GM12878 (cell line): Measurements from ENCODE around the gene TM7SF3. TPM values are rescaled to one million over a fixed set of nuclear protein-coding genes. Genes with fewer than 3 reads are reported as not detected.

Experiments used
- ATAC-seq: fragments of 200-7000 bp; cut with Tn5 transposase; 3 replicates; pipeline ENCODE4 v1.9.1; 2020; ENCODE audit warnings: mild to moderate bottlenecking, moderate library complexity
- BruUV-seq: library from RNA; stranded (reverse); fragments of 400-500 nt; replicated peaks from 2 replicates; lab custom pipeline; 2021; lab: Mats Ljungman, UMichigan
- CTCF ChIA-PET: fragments of 300-600 bp; sonication (Branson Sonifier 250); formaldehyde crosslinking; extraction: SDS; loops from one replicate; lab custom pipeline; 2021; ENCODE audit warnings: inconsistent platforms; lab: Yijun Ruan, JAX
- POLR2A ChIA-PET: fragments of 350-600 bp; formaldehyde crosslinking; extraction: SDS; loops from one replicate; lab custom pipeline; 2021; ENCODE audit warnings: inconsistent platforms; lab: Charles Lee
- RAD21 ChIA-PET: fragments of 300-600 bp; sonication (Branson Sonifier 250); formaldehyde crosslinking; loops from one replicate; lab custom pipeline; 2023; ENCODE audit warnings: antibody characterized with exemption; ENCODE audit not compliant: unreplicated experiment; lab: Charles Lee
- SMC1A ChIA-PET: fragments of 300-600 bp; sonication (Branson Sonifier 250); formaldehyde crosslinking; loops from one replicate; lab custom pipeline; 2023; ENCODE audit not compliant: unreplicated experiment, uncharacterized antibody; lab: Charles Lee
- DNase-seq: peaks from one replicate; pipeline ENCODE4 v3.0.0-alpha.2; 2011; ENCODE audit warnings: low read depth, low spot score
- FAIRE-seq: peaks from 3 replicates; lab custom pipeline; 2011; peaks lifted over from hg19 to GRCh38; lab: Jason Lieb, UNC
- H2AFZ ChIP-seq: 2 replicates; pipeline ENCODE4 v1.6.0; 2011; ENCODE audit warnings: low read depth, low read length, control low read depth; ENCODE audit not compliant: control insufficient read depth
- H3K27ac ChIP-seq: 2 replicates; pipeline ENCODE4 v1.5.1; 2011; ENCODE audit warnings: control low read depth; ENCODE audit not compliant: control insufficient read depth, insufficient read depth
- H3K27me3 ChIP-seq, 2 experiments: replicated peaks in 1 of 2; 2 replicates each; pipeline versions ENCODE4 v1.6.0 to v1.6.1; 2011; ENCODE audit warnings: low read length in 1 of 2; ENCODE audit not compliant: control insufficient read depth in 2 of 2, insufficient read depth in 2 of 2
- H3K36me3 ChIP-seq, 2 experiments: 2 replicates each; pipeline ENCODE4 v1.5.1; 2011; ENCODE audit warnings: low read length in 1 of 2; ENCODE audit not compliant: control insufficient read depth in 2 of 2, insufficient read depth in 2 of 2
- H3K4me1 ChIP-seq: 2 replicates; pipeline ENCODE4 v1.6.1; 2011; ENCODE audit warnings: mild to moderate bottlenecking, low read length, moderate library complexity, mixed read lengths; ENCODE audit not compliant: control insufficient read depth, insufficient read depth
- H3K4me2 ChIP-seq: 2 replicates; pipeline ENCODE4 v1.6.0; 2011; ENCODE audit warnings: control low read depth; ENCODE audit not compliant: control insufficient read depth, insufficient read depth
- H3K4me3 ChIP-seq: fragments of 200-600 bp; sonication (generic); 2 replicates; pipeline ENCODE4 v1.5.1; 2016
- H3K79me2 ChIP-seq: 2 replicates; pipeline ENCODE4 v1.6.0; 2011; ENCODE audit warnings: low read length; ENCODE audit not compliant: control insufficient read depth, insufficient read depth
- H3K9ac ChIP-seq: 2 replicates; pipeline ENCODE4 v1.8.0; 2011; ENCODE audit warnings: low read length, control low read depth, mixed read lengths; ENCODE audit not compliant: control insufficient read depth, insufficient read depth
- H3K9me3 ChIP-seq: replicated peaks from 3 replicates; pipeline ENCODE4 v1.5.1; 2011; ENCODE audit warnings: mild to moderate bottlenecking, low read length; ENCODE audit not compliant: control insufficient read depth, insufficient read depth
- H4K20me1 ChIP-seq: 2 replicates; pipeline ENCODE4 v1.6.0; 2011; ENCODE audit not compliant: control insufficient read depth, insufficient read depth
- CBFB ChIP-seq: IDR thresholded peaks from 2 replicates; pipeline ENCODE4 v1.6.1; 2016; ENCODE audit warnings: antibody characterized with exemption, low read depth
- HDGF ChIP-seq: fragments of 450-650 bp; IDR thresholded peaks from 2 replicates; pipeline ENCODE4 v1.6.1; 2016; ENCODE audit warnings: antibody characterized with exemption
- HSF1 ChIP-seq: fragments of 150-350 bp; IDR thresholded peaks from 2 replicates; pipeline ENCODE4 v1.6.1; 2014; ENCODE audit warnings: mild to moderate bottlenecking, low read depth, low read length
- IKZF2 ChIP-seq, 2 experiments: fragments of 450-650 bp; IDR thresholded peaks; 2 replicates each; pipeline ENCODE4 v1.6.1; 2017; ENCODE audit warnings: mild to moderate bottlenecking in 2 of 2, moderate library complexity in 2 of 2
- NBN ChIP-seq: fragments of 450-650 bp; IDR thresholded peaks from 2 replicates; pipeline ENCODE4 v1.6.1; 2016
- PAX8 ChIP-seq: fragments of 450-650 bp; IDR thresholded peaks from 2 replicates; pipeline ENCODE4 v1.6.1; 2017; ENCODE audit warnings: mild to moderate bottlenecking, moderate library complexity
- RAD21 ChIP-seq: IDR thresholded peaks from 2 replicates; pipeline ENCODE4 v1.6.1; 2011; ENCODE audit warnings: mild to moderate bottlenecking, low read depth, low read length, moderate library complexity; ENCODE audit not compliant: insufficient read depth
- STAT3 ChIP-seq: IDR thresholded peaks from 2 replicates; pipeline ENCODE4 v1.6.1; 2011; ENCODE audit warnings: low read depth, low read length, improper control_type of control experiment
- SUPT20H ChIP-seq: IDR thresholded peaks from 2 replicates; pipeline ENCODE4 v1.6.1; 2011; ENCODE audit warnings: low read depth, mild to moderate bottlenecking, low read length, moderate library complexity, borderline replicate concordance; ENCODE audit not compliant: control insufficient read depth
- YBX1 ChIP-seq: fragments of 450-650 bp; IDR thresholded peaks from 2 replicates; pipeline ENCODE4 v1.6.1; 2016; ENCODE audit warnings: antibody characterized with exemption
- WGBS: methylation state at CpG from one replicate; pipeline ENCODE4 v1.1.6; 2016; ENCODE audit warnings: low lambda C conversion rate; ENCODE audit not compliant: insufficient replicate concordance, insufficient coverage; ENCODE audit errors: missing lambda C conversion rate; 5-methylcytosine and 5-hydroxymethylcytosine counted together
- in situ Hi-C: fragments of 300-500 bp; cut with MboI; formaldehyde crosslinking; loops from 9 replicates; pipeline ENCODE4 v1.14.3; 2018; ENCODE audit warnings: mixed read lengths
- intact Hi-C: fragments of 100-400 bp; cut with micrococcal nuclease; formaldehyde crosslinking; loops from one replicate; pipeline ENCODE4 v1.14.2; 2022; ENCODE audit not compliant: unreplicated experiment
- polyA plus RNA-seq, 11 experiments: library from polyadenylated mRNA; depleted of rRNA in 4 of 11; unstranded in 6 of 11; stranded (reverse) in 5 of 11; fragments of >200 nt; fragmentation: Nextera tagmentation in 4 of 11; fragmentation: Illumina TruSeq in 1 of 11; extraction: Ambion mirVana in 4 of 11; extraction: Trizol in 1 of 11; gene quantifications; 1 replicate in 1 of 11; 2 replicates in 10 of 11; pipeline versions ENCODE4 v1.2.1 to v1.2.3, GENCODE V29; 2011 to 2016; ENCODE audit warnings: inconsistent platforms in 2 of 11, missing spikeins in 2 of 11, low read depth in 1 of 11
- total RNA-seq, 4 experiments: library from RNA; depleted of rRNA in 3 of 4; stranded (reverse); fragments of >200 nt in 3 of 4; fragmentation: Illumina TruSeq in 1 of 4; extraction: Trizol in 1 of 4; gene quantifications; 2 replicates each; pipeline versions ENCODE4 v1.2.1 to v1.2.3, GENCODE V29; 2013 to 2021
- TF ChIP-seq, protein P1 (sequence below): fragments of 450-650 bp; IDR thresholded peaks from 2 replicates; pipeline ENCODE4 v1.6.1; 2016; ENCODE audit warnings: mild to moderate bottlenecking

Gene TM7SF3
- total and polyA plus RNA-seq, 10 of the 15 experiments (the other 5 are each of a cell fraction or from before 2014, with no cell fraction given): 31.4 to 341 (median 74.8) TPM

DNA sequence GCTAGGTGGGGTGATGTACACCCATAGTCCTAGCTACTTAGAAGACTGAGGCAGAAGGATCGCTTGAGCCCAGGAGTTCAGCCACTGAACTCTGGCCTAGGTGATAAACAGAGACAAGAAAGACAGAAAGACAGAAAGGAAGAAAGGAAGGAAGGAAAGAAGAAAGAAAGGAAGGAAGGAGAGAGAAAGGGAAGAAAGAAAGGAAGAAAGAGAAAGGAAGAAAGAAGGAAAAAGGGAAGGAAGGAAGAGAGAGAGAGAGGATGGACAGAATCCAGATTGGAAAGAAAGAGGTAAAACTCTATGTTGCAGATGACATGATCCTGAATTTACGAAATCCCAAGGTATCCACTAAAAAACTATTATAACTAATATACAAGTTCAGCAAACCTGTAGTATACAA lies 84.6 kb downstream of the TM7SF3 start:
- Histone ChIP-seq H3K36me3 (peaks cover 0 to 12% of the 10 kb centered on the region in 2 experiments; a peak in 1 of 4 replicates), H4K20me1 (no peaks in the 10 kb centered on the region), H3K79me2 (peaks cover 32% of the 10 kb centered on the region), H3K27me3 (no peaks in the 10 kb centered on the region), H3K4me3 (no peak overlapping the region), H3K9me3 (no peaks in the 10 kb centered on the region), H3K4me2 (no peak overlapping the region), H3K27ac (no peak overlapping the region), H3K4me1 (no peaks in the 10 kb centered on the region), H2AFZ (no peak overlapping the region), H3K9ac (no peak overlapping the region)
- 97% methylated on average over 2 of the region's 2 CpGs for WGBS
- ChIA-PET SMC1A (interaction anchor here (1.1 to 1.3 kb wide), 2 partner anchors 17 to 34 kb away, joined by 3 to 5 read pairs; no protein-coding TSS in a partner anchor), CTCF (interaction anchor here (0.6 kb wide), 3 partner anchors 11 to 154 kb away, joined by 3 to 4 read pairs (median 3); no protein-coding TSS in a partner anchor), RAD21 (no interaction called here), POLR2A (no interaction called here)
- TF ChIP-seq CBFB (no peak), NBN (peak; percentile 41; the same call in 1 of the 2 replicates), HDGF (peak; percentile 45; the same call in 1 of the 2 replicates), RAD21 (no peak), SUPT20H (no peak), HSF1 (no peak), YBX1 (peak; percentile 56; the same call in 1 of the 2 replicates), PAX8 (no peak), IKZF2 (IDR thresholded peaks at IDR 0.05) (no peak), STAT3 (no peak)
- TF ChIP-seq, protein P1, sequence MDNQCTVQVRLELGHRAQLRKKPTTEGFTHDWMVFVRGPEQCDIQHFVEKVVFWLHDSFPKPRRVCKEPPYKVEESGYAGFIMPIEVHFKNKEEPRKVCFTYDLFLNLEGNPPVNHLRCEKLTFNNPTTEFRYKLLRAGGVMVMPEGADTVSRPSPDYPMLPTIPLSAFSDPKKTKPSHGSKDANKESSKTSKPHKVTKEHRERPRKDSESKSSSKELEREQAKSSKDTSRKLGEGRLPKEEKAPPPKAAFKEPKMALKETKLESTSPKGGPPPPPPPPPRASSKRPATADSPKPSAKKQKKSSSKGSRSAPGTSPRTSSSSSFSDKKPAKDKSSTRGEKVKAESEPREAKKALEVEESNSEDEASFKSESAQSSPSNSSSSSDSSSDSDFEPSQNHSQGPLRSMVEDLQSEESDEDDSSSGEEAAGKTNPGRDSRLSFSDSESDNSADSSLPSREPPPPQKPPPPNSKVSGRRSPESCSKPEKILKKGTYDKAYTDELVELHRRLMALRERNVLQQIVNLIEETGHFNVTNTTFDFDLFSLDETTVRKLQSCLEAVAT: 0 out of 2 replicates have a peak, but pooled peaks have one; percentile 26
- intact Hi-C loops: no loop called here
- DNase-seq (no peak), ATAC-seq (no peak), FAIRE-seq (no peak)
- BruUV-seq: no TSS peak
- in situ Hi-C loops: no loop called here
